ENCODE results near the gene SPATA9.

Gene SPATA9

GRCh38 chr5:95682891-95683290 lies at the start of gene SPATA9:
Gene SPATA9 (minus strand): TSS chr5:95682991. CDS start chr5:95682854, 137 bp downstream.
- no peak for DNase-seq (ENCODE audit: low spot score)

GRCh38 chr5:95731571-95732554 lies 49.1 kb upstream of the SPATA9 start:
- DNase-seq (ENCODE audit: low spot score): peak; percentile 17

GRCh38 chr5:95730730-95731570 lies 48.2 kb upstream of the SPATA9 start, which contains the start of gene RHOBTB3:
Gene RHOBTB3 (plus strand): TSS chr5:95731336. CDS start chr5:95731683, 347 bp downstream.
- peak; percentile 58 for DNase-seq (ENCODE audit: low spot score)

- no peak for DNase-seq (ENCODE audit: low spot score)
Observed at GRCh38 chr5:95730011-95730700, 47.4 kb upstream of the SPATA9 start.

- no peak for DNase-seq (ENCODE audit: low spot score)
Observed at GRCh38 chr5:95729115-95730010, 46.6 kb upstream of the SPATA9 start.

GRCh38 chr5:95728494-95729114 lies 45.8 kb upstream of the SPATA9 start:
- no peak for DNase-seq (ENCODE audit: low spot score)

- no peak for DNase-seq (ENCODE audit: low spot score)
Observed at GRCh38 chr5:95727764-95728191, 45.0 kb upstream of the SPATA9 start.

- DNase-seq (ENCODE audit: low spot score): no peak
Observed at GRCh38 chr5:95726811-95727763, 44.3 kb upstream of the SPATA9 start.

GRCh38 chr5:95725937-95726810 lies 43.4 kb upstream of the SPATA9 start:
- DNase-seq (ENCODE audit: low spot score): no peak

GRCh38 chr5:95725071-95725820 lies 42.5 kb upstream of the SPATA9 start:
- no peak for DNase-seq (ENCODE audit: low spot score)

GRCh38 chr5:95723632-95724369 lies 41.0 kb upstream of the SPATA9 start:
- peak; percentile 61 for DNase-seq (ENCODE audit: low spot score)

- DNase-seq (ENCODE audit: low spot score): no peak
Observed at GRCh38 chr5:95721582-95722295, 38.9 kb upstream of the SPATA9 start.

- DNase-seq (ENCODE audit: low spot score): no peak
Observed at GRCh38 chr5:95720094-95720786, 37.4 kb upstream of the SPATA9 start.

GRCh38 chr5:95718738-95719137 lies 35.9 kb upstream of the SPATA9 start:
- no peak for DNase-seq (ENCODE audit: low spot score)

- DNase-seq (ENCODE audit: low spot score): no peak
Observed at GRCh38 chr5:95718203-95718602, 35.4 kb upstream of the SPATA9 start.

All from hepatic stellate cell (primary cell).